Raji (cell line): ENCODE results near the gene ISG15.

Experiments used
- POLR2A ChIP-seq: IDR thresholded peaks from 2 replicates; pipeline ENCODE4 v1.6.1; 2011; ENCODE audit warnings: low read depth, low read length, control low read depth; ENCODE audit not compliant: insufficient read depth

The ISG15 gene

GRCh38 chr1:1044455-1045078 is 31.3 kb downstream of the ISG15 start:
- no peak for TF ChIP-seq POLR2A

GRCh38 chr1:1045129-1045528 is 31.8 kb downstream of the ISG15 start:
- TF ChIP-seq POLR2A: no peak

- TF ChIP-seq POLR2A: no peak
Measured at GRCh38 chr1:1046243-1046642, 32.9 kb downstream of the ISG15 start.

GRCh38 chr1:1046767-1047166 is 33.5 kb downstream of the ISG15 start:
- TF ChIP-seq POLR2A: no peak

GRCh38 chr1:1047407-1047806 is 34.1 kb downstream of the ISG15 start:
- no peak for TF ChIP-seq POLR2A

GRCh38 chr1:1047963-1048362 is 34.7 kb downstream of the ISG15 start:
- no peak for TF ChIP-seq POLR2A

- TF ChIP-seq POLR2A: no peak
Measured at GRCh38 chr1:1048765-1049164, 35.5 kb downstream of the ISG15 start.

- TF ChIP-seq POLR2A: no peak
Measured at GRCh38 chr1:1049318-1050165, 36.2 kb downstream of the ISG15 start.

- no peak for TF ChIP-seq POLR2A
Measured at GRCh38 chr1:1050577-1051052, 37.3 kb downstream of the ISG15 start.

GRCh38 chr1:1051127-1051810 is 38.0 kb downstream of the ISG15 start:
- no peak for TF ChIP-seq POLR2A

GRCh38 chr1:1052003-1052840 is 38.9 kb downstream of the ISG15 start:
- no peak for TF ChIP-seq POLR2A

- TF ChIP-seq POLR2A: no peak
Measured at GRCh38 chr1:1053022-1053421, 39.7 kb downstream of the ISG15 start.

- no peak for TF ChIP-seq POLR2A
Measured at GRCh38 chr1:1053682-1054081, 40.4 kb downstream of the ISG15 start.

- no peak for TF ChIP-seq POLR2A
Measured at GRCh38 chr1:1054099-1054700, 40.9 kb downstream of the ISG15 start.

- no peak for TF ChIP-seq POLR2A
Measured at GRCh38 chr1:1054971-1055370, 41.7 kb downstream of the ISG15 start.
